K562 (cell line): Measurements from ENCODE around the gene QSOX2. TPM values are rescaled to one million over a fixed set of nuclear protein-coding genes. Genes with fewer than 3 reads are reported as not detected.

Source experiments
- BHLHE40 ChIP-seq: IDR thresholded peaks from 2 replicates; pipeline ENCODE4 v1.6.1; 2011; ENCODE audit warnings: low read length, improper control_type of control experiment
- JUND ChIP-seq, 2 experiments: IDR thresholded peaks; 2 replicates in 1 of 2; 3 replicates in 1 of 2; pipeline ENCODE4 v1.6.1; 2011; ENCODE audit warnings: borderline replicate concordance in 2 of 2, low read depth in 2 of 2, low read length in 2 of 2, improper control_type of control experiment in 1 of 2, missing biosample characterization in 1 of 2, missing genetic modification characterization in 1 of 2, missing genetic modification reagents in 1 of 2
- ZNF75A ChIP-seq: fragments of 450-650 bp; formaldehyde crosslinking; IDR thresholded peaks from 2 replicates; pipeline ENCODE4 v1.4.0; 2020; ENCODE audit warnings: mild to moderate bottlenecking
- polyA plus RNA-seq, 8 experiments: library from polyadenylated mRNA; depleted of rRNA in 4 of 8; stranded (reverse) in 5 of 8; unstranded in 3 of 8; fragments of >200 nt; fragmentation: Nextera tagmentation in 2 of 8; fragmentation: Illumina TruSeq in 1 of 8; extraction: Ambion mirVana in 2 of 8; extraction: Trizol in 1 of 8; gene quantifications; 2 replicates each; pipeline versions ENCODE4 v1.2.1 to v1.2.3, GENCODE V29; 2011 to 2014; ENCODE audit warnings: inconsistent platforms in 1 of 8, missing spikeins in 1 of 8
- total RNA-seq, 7 experiments: library from RNA; depleted of rRNA in 6 of 7; stranded (reverse); fragments of >200 nt in 6 of 7; fragmentation: Illumina TruSeq in 2 of 7; extraction: Trizol in 2 of 7; gene quantifications; 2 replicates each; pipeline versions ENCODE4 v1.2.1 to v1.2.3, GENCODE V29; 2011 to 2021; ENCODE audit warnings: low replicate concordance in 1 of 7
- TF ChIP-seq, protein P1 (sequence below): fragments of 450-650 bp; IDR thresholded peaks from 2 replicates; pipeline ENCODE4 v1.6.1; 2016; ENCODE audit warnings: mild to moderate bottlenecking, moderate library complexity
- TF ChIP-seq, protein P2 (sequence below), 2 experiments: fragments of 450-650 bp; formaldehyde crosslinking in 1 of 2; IDR thresholded peaks; 2 replicates each; pipeline versions ENCODE4 v1.4.0 to v1.6.1; 2014 to 2020; ENCODE audit warnings: mild to moderate bottlenecking in 2 of 2, borderline replicate concordance in 1 of 2, low read depth in 1 of 2

QSOX2 gene
- total and polyA plus RNA-seq, 9 of the 15 experiments (the other 6 are each of a cell fraction or from before 2014, with no cell fraction given): 0.51 to 23.7 (median 12.7) TPM

DNA sequence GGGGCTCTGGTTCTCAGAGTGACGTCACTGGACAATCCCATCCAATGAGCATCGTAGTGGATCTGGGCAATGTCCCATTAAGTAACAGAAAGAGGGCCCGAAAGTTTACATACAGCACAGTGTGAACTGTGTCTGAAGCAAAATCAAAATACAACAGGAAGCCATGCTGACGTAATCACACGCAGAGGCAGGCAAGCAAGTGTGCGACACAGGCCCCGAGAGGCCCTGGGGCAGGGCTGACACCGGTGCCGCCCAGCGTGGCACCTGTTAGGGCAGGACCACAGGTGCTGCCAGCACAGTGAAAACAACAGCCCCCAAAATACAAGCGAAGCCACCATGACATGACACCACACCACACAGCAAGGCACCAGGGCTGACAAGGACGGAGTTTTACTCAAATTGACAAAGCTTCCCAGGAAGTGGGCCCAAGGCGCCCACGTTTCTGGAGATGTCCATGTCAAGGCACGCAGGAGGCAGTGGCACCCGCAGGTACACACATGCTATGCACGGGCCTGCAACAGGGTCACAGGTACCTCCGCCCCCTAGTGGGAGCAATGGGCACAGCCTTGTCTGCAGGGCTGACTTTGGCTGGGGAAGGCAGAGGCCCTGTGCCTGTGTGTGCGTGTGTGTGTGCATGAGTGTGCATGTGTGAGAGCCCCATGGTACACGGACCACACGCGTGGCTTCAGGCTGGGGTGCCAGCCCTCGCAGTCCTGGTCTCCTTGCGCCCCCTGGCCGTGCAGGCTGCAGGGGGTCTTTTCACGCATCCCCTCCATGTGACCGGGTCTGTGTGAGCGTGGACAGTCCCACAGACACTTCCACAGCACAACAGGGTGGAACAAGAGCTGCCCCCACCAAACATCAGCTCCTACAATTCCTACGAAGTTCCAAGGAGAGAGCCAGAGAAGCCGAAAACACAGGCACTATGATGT lies 19.6 kb downstream of the QSOX2 start (continued):
- TF ChIP-seq, protein P1, sequence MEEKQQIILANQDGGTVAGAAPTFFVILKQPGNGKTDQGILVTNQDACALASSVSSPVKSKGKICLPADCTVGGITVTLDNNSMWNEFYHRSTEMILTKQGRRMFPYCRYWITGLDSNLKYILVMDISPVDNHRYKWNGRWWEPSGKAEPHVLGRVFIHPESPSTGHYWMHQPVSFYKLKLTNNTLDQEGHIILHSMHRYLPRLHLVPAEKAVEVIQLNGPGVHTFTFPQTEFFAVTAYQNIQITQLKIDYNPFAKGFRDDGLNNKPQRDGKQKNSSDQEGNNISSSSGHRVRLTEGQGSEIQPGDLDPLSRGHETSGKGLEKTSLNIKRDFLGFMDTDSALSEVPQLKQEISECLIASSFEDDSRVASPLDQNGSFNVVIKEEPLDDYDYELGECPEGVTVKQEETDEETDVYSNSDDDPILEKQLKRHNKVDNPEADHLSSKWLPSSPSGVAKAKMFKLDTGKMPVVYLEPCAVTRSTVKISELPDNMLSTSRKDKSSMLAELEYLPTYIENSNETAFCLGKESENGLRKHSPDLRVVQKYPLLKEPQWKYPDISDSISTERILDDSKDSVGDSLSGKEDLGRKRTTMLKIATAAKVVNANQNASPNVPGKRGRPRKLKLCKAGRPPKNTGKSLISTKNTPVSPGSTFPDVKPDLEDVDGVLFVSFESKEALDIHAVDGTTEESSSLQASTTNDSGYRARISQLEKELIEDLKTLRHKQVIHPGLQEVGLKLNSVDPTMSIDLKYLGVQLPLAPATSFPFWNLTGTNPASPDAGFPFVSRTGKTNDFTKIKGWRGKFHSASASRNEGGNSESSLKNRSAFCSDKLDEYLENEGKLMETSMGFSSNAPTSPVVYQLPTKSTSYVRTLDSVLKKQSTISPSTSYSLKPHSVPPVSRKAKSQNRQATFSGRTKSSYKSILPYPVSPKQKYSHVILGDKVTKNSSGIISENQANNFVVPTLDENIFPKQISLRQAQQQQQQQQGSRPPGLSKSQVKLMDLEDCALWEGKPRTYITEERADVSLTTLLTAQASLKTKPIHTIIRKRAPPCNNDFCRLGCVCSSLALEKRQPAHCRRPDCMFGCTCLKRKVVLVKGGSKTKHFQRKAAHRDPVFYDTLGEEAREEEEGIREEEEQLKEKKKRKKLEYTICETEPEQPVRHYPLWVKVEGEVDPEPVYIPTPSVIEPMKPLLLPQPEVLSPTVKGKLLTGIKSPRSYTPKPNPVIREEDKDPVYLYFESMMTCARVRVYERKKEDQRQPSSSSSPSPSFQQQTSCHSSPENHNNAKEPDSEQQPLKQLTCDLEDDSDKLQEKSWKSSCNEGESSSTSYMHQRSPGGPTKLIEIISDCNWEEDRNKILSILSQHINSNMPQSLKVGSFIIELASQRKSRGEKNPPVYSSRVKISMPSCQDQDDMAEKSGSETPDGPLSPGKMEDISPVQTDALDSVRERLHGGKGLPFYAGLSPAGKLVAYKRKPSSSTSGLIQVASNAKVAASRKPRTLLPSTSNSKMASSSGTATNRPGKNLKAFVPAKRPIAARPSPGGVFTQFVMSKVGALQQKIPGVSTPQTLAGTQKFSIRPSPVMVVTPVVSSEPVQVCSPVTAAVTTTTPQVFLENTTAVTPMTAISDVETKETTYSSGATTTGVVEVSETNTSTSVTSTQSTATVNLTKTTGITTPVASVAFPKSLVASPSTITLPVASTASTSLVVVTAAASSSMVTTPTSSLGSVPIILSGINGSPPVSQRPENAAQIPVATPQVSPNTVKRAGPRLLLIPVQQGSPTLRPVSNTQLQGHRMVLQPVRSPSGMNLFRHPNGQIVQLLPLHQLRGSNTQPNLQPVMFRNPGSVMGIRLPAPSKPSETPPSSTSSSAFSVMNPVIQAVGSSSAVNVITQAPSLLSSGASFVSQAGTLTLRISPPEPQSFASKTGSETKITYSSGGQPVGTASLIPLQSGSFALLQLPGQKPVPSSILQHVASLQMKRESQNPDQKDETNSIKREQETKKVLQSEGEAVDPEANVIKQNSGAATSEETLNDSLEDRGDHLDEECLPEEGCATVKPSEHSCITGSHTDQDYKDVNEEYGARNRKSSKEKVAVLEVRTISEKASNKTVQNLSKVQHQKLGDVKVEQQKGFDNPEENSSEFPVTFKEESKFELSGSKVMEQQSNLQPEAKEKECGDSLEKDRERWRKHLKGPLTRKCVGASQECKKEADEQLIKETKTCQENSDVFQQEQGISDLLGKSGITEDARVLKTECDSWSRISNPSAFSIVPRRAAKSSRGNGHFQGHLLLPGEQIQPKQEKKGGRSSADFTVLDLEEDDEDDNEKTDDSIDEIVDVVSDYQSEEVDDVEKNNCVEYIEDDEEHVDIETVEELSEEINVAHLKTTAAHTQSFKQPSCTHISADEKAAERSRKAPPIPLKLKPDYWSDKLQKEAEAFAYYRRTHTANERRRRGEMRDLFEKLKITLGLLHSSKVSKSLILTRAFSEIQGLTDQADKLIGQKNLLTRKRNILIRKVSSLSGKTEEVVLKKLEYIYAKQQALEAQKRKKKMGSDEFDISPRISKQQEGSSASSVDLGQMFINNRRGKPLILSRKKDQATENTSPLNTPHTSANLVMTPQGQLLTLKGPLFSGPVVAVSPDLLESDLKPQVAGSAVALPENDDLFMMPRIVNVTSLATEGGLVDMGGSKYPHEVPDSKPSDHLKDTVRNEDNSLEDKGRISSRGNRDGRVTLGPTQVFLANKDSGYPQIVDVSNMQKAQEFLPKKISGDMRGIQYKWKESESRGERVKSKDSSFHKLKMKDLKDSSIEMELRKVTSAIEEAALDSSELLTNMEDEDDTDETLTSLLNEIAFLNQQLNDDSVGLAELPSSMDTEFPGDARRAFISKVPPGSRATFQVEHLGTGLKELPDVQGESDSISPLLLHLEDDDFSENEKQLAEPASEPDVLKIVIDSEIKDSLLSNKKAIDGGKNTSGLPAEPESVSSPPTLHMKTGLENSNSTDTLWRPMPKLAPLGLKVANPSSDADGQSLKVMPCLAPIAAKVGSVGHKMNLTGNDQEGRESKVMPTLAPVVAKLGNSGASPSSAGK: peak; percentile 65
- 0 out of 2 replicates have a peak, but pooled peaks have one; percentile 22 for TF ChIP-seq JUND (IDR thresholded peaks at IDR 0.05; ENCODE audit: borderline replicate concordance, low read depth, low read length)
- peak; percentile 37; the same call in 1 of the 3 replicates for TF ChIP-seq JUND (tag; IDR thresholded peaks at IDR 0.05; ENCODE audit: borderline replicate concordance, low read depth, low read length)
- no peak for TF ChIP-seq ZNF75A (CRISPR knock-in tag)
- TF ChIP-seq BHLHE40: peak; percentile 85
- TF ChIP-seq, protein P2, sequence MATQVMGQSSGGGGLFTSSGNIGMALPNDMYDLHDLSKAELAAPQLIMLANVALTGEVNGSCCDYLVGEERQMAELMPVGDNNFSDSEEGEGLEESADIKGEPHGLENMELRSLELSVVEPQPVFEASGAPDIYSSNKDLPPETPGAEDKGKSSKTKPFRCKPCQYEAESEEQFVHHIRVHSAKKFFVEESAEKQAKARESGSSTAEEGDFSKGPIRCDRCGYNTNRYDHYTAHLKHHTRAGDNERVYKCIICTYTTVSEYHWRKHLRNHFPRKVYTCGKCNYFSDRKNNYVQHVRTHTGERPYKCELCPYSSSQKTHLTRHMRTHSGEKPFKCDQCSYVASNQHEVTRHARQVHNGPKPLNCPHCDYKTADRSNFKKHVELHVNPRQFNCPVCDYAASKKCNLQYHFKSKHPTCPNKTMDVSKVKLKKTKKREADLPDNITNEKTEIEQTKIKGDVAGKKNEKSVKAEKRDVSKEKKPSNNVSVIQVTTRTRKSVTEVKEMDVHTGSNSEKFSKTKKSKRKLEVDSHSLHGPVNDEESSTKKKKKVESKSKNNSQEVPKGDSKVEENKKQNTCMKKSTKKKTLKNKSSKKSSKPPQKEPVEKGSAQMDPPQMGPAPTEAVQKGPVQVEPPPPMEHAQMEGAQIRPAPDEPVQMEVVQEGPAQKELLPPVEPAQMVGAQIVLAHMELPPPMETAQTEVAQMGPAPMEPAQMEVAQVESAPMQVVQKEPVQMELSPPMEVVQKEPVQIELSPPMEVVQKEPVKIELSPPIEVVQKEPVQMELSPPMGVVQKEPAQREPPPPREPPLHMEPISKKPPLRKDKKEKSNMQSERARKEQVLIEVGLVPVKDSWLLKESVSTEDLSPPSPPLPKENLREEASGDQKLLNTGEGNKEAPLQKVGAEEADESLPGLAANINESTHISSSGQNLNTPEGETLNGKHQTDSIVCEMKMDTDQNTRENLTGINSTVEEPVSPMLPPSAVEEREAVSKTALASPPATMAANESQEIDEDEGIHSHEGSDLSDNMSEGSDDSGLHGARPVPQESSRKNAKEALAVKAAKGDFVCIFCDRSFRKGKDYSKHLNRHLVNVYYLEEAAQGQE (IDR thresholded peaks at IDR 0.05; ENCODE audit: borderline replicate concordance): peak; percentile 83
- TF ChIP-seq, protein P2 (CRISPR knock-in tag; IDR thresholded peaks at IDR 0.05; ENCODE audit: low read depth): peak; percentile 52; the same call in 1 of the 2 replicates
